A549 (cell line): ENCODE measurements around the gene ANK3.

ENCODE experiments used
- BCL3 ChIP-seq: fragments of >200 bp; sonication (Bioruptor Twin); formaldehyde crosslinking; IDR thresholded peaks from 3 replicates; pipeline ENCODE4 v1.6.1; 2016
- BHLHE40 ChIP-seq: IDR thresholded peaks from 2 replicates; pipeline ENCODE4 v1.6.1; 2012; ENCODE audit warnings: low read depth, low read length, inconsistent platforms
- POLR2A ChIP-seq: IDR thresholded peaks from 2 replicates; pipeline ENCODE4 v1.6.1; 2012; ENCODE audit warnings: mild to moderate bottlenecking, low read length
- RFX5 ChIP-seq: fragments of 450-650 bp; IDR thresholded peaks from 2 replicates; pipeline ENCODE4 v1.7.1; 2014; ENCODE audit warnings: antibody characterized with exemption, mild to moderate bottlenecking, moderate library complexity
- TF ChIP-seq, protein P1 (sequence below): fragments of >200 bp; sonication (Bioruptor Twin); formaldehyde crosslinking; IDR thresholded peaks from 3 replicates; pipeline ENCODE4 v1.5.1; 2016
- TF ChIP-seq, protein P2 (sequence below): IDR thresholded peaks from 2 replicates; pipeline ENCODE4 v1.6.1; 2012

GRCh38 chr10:60042914-60043313, 346.8 kb downstream of the ANK3 start:
- no peak for TF ChIP-seq RFX5
- TF ChIP-seq, protein P1, sequence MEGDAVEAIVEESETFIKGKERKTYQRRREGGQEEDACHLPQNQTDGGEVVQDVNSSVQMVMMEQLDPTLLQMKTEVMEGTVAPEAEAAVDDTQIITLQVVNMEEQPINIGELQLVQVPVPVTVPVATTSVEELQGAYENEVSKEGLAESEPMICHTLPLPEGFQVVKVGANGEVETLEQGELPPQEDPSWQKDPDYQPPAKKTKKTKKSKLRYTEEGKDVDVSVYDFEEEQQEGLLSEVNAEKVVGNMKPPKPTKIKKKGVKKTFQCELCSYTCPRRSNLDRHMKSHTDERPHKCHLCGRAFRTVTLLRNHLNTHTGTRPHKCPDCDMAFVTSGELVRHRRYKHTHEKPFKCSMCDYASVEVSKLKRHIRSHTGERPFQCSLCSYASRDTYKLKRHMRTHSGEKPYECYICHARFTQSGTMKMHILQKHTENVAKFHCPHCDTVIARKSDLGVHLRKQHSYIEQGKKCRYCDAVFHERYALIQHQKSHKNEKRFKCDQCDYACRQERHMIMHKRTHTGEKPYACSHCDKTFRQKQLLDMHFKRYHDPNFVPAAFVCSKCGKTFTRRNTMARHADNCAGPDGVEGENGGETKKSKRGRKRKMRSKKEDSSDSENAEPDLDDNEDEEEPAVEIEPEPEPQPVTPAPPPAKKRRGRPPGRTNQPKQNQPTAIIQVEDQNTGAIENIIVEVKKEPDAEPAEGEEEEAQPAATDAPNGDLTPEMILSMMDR, result no peak
- TF ChIP-seq POLR2A, result no peak
- TF ChIP-seq BHLHE40, result no peak
- TF ChIP-seq, protein P2, sequence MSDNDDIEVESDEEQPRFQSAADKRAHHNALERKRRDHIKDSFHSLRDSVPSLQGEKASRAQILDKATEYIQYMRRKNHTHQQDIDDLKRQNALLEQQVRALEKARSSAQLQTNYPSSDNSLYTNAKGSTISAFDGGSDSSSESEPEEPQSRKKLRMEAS, result no peak
- no peak for TF ChIP-seq BCL3
